Osteocyte (in vitro differentiated cells): ENCODE measurements around the gene IGFL1. TPM values are rescaled to one million over a fixed set of nuclear protein-coding genes. Genes with fewer than 3 reads are reported as not detected.
"Not testable (repeated sequence)": the region's sequence is repeated elsewhere in the genome, so short reads cannot be mapped to it uniquely, and the experiment has no call there.

ENCODE experiments used
- DNase-seq: peaks from one replicate; pipeline ENCODE4 v3.0.0; 2021; ENCODE audit warnings: mixed read lengths; ENCODE audit not compliant: unreplicated experiment; ENCODE audit errors: extremely low spot score
- H3K27ac Mint-ChIP-seq: one replicate; pipeline ENCODE4 v1.8.0; 2021; ENCODE audit warnings: mild to moderate bottlenecking, mixed read lengths; ENCODE audit not compliant: unreplicated experiment
- H3K27me3 Mint-ChIP-seq: one replicate; pipeline ENCODE4 v1.8.0; 2021; ENCODE audit warnings: mixed read lengths; ENCODE audit not compliant: unreplicated experiment
- H3K36me3 Mint-ChIP-seq: one replicate; pipeline ENCODE4 v1.8.0; 2021; ENCODE audit warnings: mixed read lengths; ENCODE audit not compliant: unreplicated experiment
- H3K4me1 Mint-ChIP-seq: one replicate; pipeline ENCODE4 v1.8.0; 2021; ENCODE audit warnings: mixed read lengths; ENCODE audit not compliant: unreplicated experiment
- H3K4me3 Mint-ChIP-seq: one replicate; pipeline ENCODE4 v1.8.0; 2021; ENCODE audit warnings: mild to moderate bottlenecking, moderate library complexity, mixed read lengths; ENCODE audit not compliant: unreplicated experiment
- H3K9me3 Mint-ChIP-seq: one replicate; pipeline ENCODE4 v1.8.0; 2021; ENCODE audit warnings: mixed read lengths; ENCODE audit not compliant: unreplicated experiment
- total RNA-seq: library from RNA; stranded (reverse); gene quantifications from 2 replicates; pipeline ENCODE4 v1.2.1, GENCODE V29; 2021
- TF ChIP-seq, protein P1 (sequence below): fragments of 200-600 bp; sonication (generic); IDR thresholded peaks from 2 replicates; pipeline ENCODE4 v1.5.0; 2021; ENCODE audit warnings: antibody characterized with exemption, mild to moderate bottlenecking, moderate library complexity

Gene IGFL1
- total RNA-seq, 1 donor from 2014 or later = not detected

DNA sequence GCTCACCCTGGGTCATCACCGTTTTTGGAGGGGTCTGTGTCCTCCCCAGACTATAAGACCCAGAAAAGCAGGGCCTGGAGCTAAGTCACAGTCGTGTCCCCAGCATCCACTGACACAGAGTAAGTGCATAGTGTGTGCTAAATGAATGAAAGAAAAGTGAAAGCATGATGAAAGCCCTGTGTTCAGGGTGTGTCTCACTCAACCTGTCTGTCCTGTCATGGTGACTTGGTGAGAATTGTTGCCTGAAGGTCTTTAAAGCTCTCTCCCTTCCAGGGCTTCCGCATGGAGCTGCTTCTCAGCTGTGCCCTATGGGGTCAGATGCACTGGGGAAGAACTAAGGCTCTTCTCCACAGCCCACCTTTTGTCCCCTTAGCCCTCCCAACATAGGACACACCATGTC, 20.5 kb upstream of the IGFL1 start:
- H3K36me3 Mint-ChIP-seq = no peaks in the 10 kb centered on the region
- H3K4me1 Mint-ChIP-seq = peaks cover 53% of the 10 kb centered on the region
- peaks cover 10% of the 10 kb centered on the region for H3K27me3 Mint-ChIP-seq
- no peak overlapping the region for H3K4me3 Mint-ChIP-seq
- TF ChIP-seq, protein P1, sequence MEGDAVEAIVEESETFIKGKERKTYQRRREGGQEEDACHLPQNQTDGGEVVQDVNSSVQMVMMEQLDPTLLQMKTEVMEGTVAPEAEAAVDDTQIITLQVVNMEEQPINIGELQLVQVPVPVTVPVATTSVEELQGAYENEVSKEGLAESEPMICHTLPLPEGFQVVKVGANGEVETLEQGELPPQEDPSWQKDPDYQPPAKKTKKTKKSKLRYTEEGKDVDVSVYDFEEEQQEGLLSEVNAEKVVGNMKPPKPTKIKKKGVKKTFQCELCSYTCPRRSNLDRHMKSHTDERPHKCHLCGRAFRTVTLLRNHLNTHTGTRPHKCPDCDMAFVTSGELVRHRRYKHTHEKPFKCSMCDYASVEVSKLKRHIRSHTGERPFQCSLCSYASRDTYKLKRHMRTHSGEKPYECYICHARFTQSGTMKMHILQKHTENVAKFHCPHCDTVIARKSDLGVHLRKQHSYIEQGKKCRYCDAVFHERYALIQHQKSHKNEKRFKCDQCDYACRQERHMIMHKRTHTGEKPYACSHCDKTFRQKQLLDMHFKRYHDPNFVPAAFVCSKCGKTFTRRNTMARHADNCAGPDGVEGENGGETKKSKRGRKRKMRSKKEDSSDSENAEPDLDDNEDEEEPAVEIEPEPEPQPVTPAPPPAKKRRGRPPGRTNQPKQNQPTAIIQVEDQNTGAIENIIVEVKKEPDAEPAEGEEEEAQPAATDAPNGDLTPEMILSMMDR = no peak
- no peak overlapping the region for H3K27ac Mint-ChIP-seq
- no peak for DNase-seq
- no peaks in the 10 kb centered on the region for H3K9me3 Mint-ChIP-seq

DNA sequence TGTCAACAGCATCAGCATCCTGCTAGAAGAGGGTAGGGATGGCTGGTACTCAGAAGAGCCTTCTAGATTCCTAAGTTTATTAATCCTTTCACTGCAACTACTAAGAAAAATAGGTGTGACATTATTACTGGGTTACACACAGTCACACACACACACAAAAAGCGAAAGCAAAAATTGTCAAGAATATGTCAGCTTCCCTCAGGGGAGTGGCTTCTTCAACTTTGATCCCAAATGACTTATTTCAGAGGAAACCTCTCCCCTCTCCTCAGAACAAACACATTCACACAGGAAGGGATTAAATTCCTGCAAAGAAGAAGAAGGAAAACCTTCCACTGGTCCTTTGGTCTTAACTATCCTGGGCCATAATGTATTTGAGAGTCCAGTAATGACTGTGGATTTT, 20.1 kb upstream of the IGFL1 start:
- H3K9me3 Mint-ChIP-seq = no peaks in the 10 kb centered on the region
- peaks cover 53% of the 10 kb centered on the region for H3K4me1 Mint-ChIP-seq
- TF ChIP-seq, protein P1 = no peak
- no peak overlapping the region for H3K4me3 Mint-ChIP-seq
- H3K27me3 Mint-ChIP-seq = peaks cover 9% of the 10 kb centered on the region
- no peaks in the 10 kb centered on the region for H3K36me3 Mint-ChIP-seq
- H3K27ac Mint-ChIP-seq = no peak overlapping the region
- DNase-seq = no peak

DNA sequence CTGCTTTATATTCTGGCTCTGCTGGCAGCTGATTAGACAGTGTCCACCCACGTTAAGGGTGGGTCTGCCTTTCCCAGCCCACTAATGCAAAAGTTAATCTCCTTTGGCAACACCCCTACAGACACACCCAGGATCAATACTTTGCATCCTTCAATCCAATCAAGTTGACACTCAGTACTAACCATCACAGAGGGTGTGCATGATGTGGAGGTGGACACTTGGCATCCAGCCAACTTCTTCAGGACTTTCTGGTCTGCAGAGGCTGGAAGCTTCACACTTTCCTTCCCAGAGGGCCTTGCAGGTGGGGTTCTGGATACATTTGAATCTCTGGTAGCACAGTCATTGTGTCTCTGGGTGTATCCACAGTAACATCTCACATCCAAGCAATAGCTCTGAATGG, 18.9 kb upstream of the IGFL1 start:
- TF ChIP-seq, protein P1 = no peak
- no peak for DNase-seq
- Mint-ChIP-seq H3K9me3 (no peaks in the 10 kb centered on the region), H3K36me3 (no peaks in the 10 kb centered on the region), H3K4me3 (peak overlapping the region; percentile 44), H3K27me3 (peaks cover 4% of the 10 kb centered on the region), H3K4me1 (peaks cover 53% of the 10 kb centered on the region), H3K27ac (peak overlapping the region; percentile 93)

DNA sequence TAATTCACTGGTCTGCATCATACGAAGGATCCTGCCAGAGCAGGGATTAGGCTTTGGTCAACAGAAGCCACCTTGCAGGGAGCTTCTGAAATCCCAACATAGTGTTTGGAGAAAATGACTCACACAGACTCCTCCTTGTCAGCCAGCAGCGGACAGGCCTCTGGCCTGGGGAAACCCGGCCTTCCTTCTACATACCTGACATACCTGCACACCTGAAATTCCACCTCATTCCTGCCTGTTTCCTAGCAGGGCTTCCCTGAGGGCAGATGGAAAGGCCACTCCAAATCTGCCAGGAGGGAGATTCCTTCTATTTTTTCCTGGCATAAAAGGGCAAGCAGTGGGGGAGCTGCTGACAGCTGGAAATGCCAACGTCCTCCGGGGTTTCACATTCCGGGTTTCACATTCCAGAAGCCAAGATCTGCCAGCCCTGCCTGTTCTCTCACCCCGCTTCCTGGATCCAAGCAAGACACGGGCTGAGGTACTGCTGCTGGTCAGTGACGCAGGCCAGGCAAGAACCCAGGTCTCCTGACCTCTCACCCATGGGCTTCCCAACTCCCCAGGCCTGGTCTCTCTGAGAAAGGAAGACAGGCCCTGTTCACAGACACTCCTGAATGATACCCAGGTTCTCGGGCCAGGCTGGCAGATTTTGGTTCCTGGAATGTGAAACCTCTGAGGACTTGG, 18.2 kb upstream of the IGFL1 start:
- peak overlapping the region; percentile 44 for H3K4me3 Mint-ChIP-seq
- no peaks in the 10 kb centered on the region for H3K36me3 Mint-ChIP-seq
- H3K27me3 Mint-ChIP-seq = peaks cover 9% of the 10 kb centered on the region
- TF ChIP-seq, protein P1 = no peak
- peak overlapping the region; percentile 93 for H3K27ac Mint-ChIP-seq
- H3K9me3 Mint-ChIP-seq = no peaks in the 10 kb centered on the region
- peaks cover 46% of the 10 kb centered on the region for H3K4me1 Mint-ChIP-seq
- DNase-seq = no peak

DNA sequence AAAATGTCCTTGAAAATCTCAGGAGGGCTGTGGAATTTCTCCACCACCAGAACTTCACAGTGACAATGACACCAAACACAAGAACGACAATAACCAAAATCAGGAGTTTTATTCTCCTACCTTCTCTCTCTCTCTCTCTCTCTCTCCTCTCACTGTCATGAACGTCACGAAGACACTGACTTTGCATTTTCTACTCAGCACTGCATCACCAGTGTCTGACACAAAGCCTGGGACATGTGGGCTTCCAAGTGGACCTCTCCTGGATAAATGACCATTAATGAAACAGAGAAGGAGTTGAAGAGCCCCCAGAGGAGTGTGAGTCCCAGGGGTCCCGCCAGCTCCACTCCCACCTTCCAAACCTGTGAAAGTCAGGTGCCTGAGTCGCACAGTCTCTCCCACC, 16.9 kb upstream of the IGFL1 start:
- Mint-ChIP-seq H3K27me3 (peaks cover 14% of the 10 kb centered on the region), H3K27ac (peak overlapping the region; percentile 93), H3K4me1 (peaks cover 39% of the 10 kb centered on the region)
- H3K9me3 Mint-ChIP-seq, DNase-seq, H3K4me3 Mint-ChIP-seq, H3K36me3 Mint-ChIP-seq: not testable (repeated sequence)

DNA sequence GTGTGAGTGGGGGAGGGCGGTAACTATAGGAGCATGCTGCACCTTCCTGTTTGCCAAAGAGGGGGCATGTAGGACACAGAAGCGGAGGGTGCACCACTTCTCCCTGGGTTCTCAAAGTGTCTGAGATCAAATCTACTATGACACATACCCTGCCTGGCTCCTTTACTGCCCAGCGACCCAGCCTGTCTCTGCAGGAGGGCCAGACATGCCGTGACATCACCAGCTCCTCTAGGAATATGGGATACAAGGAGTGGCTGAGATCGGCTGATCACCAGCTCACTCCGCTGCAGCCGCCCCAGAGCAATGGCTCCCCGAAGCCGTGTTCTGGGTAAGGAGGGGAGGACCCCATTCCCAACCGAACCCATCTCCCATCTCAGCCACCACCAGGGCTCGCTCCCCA, 16.4 kb upstream of the IGFL1 start:
- Mint-ChIP-seq H3K4me3 (no peak overlapping the region), H3K36me3 (no peaks in the 10 kb centered on the region), H3K27ac (no peak overlapping the region), H3K27me3 (peaks cover 20% of the 10 kb centered on the region), H3K9me3 (no peaks in the 10 kb centered on the region), H3K4me1 (peaks cover 36% of the 10 kb centered on the region)
- TF ChIP-seq, protein P1 = no peak
- no peak for DNase-seq
